A673 (cell line): ENCODE data around the gene GPR137C. TPM values are rescaled to one million over a fixed set of nuclear protein-coding genes. Genes with fewer than 3 reads are reported as not detected.

Experiments
- BruUV-seq: library from RNA; stranded (reverse); fragments of 400-500 nt; replicated peaks from 2 replicates; lab custom pipeline; 2021; lab: Mats Ljungman, UMichigan
- CTCF ChIA-PET: fragments of 300-600 bp; sonication (Branson Sonifier 250); formaldehyde crosslinking; loops from one replicate; lab custom pipeline; 2022; ENCODE audit warnings: antibody characterized with exemption; lab: Charles Lee
- POLR2A ChIA-PET: fragments of 300-600 bp; sonication (Branson Sonifier 250); formaldehyde crosslinking; loops from one replicate; lab custom pipeline; 2022; ENCODE audit warnings: antibody characterized with exemption; ENCODE audit not compliant: low non-redundant PET; lab: Charles Lee
- DNase-seq: peaks from one replicate; pipeline ENCODE4 v3.0.0-alpha.2; 2015; ENCODE audit warnings: low spot score
- H3K27ac ChIP-seq: fragments of 200-600 bp; sonication (generic); 2 replicates; pipeline ENCODE4 v1.5.1; 2016; ENCODE audit warnings: mixed run types, low read depth, mild to moderate bottlenecking, mixed read lengths, antibody characterized with exemption, low read length; ENCODE audit not compliant: poor library complexity, severe bottlenecking
- H3K27me3 ChIP-seq: fragments of 200-600 bp; sonication (generic); replicated peaks from 2 replicates; pipeline ENCODE4 v1.6.1; 2017; ENCODE audit warnings: mixed run types, low read depth, mild to moderate bottlenecking, mixed read lengths, antibody characterized with exemption, low read length; ENCODE audit not compliant: insufficient read depth, poor library complexity
- H3K36me3 ChIP-seq: fragments of 200-600 bp; sonication (generic); 2 replicates; pipeline ENCODE4 v1.6.1; 2016; ENCODE audit warnings: mixed run types, mild to moderate bottlenecking, mixed read lengths, antibody characterized with exemption, low read length; ENCODE audit not compliant: insufficient read depth, poor library complexity, severe bottlenecking
- H3K4me1 ChIP-seq: fragments of 200-600 bp; sonication (generic); 2 replicates; pipeline ENCODE4 v1.6.1; 2017; ENCODE audit warnings: mixed run types, mild to moderate bottlenecking, mixed read lengths, antibody characterized with exemption, low read length; ENCODE audit not compliant: insufficient read depth, poor library complexity, severe bottlenecking
- H3K4me3 ChIP-seq: fragments of 200-600 bp; sonication (generic); 2 replicates; pipeline ENCODE4 v1.5.1; 2016; ENCODE audit warnings: low read depth, mixed run types, mild to moderate bottlenecking, mixed read lengths, low read length; ENCODE audit not compliant: poor library complexity, severe bottlenecking
- H3K9me3 ChIP-seq: fragments of 200-600 bp; sonication (generic); 2 replicates; pipeline ENCODE4 v1.6.1; 2016; ENCODE audit warnings: mixed run types, low read depth, mild to moderate bottlenecking, mixed read lengths, antibody characterized with exemption, low read length; ENCODE audit not compliant: poor library complexity, severe bottlenecking
- EZH2 ChIP-seq: fragments of 200-600 bp; sonication (generic); IDR thresholded peaks from 2 replicates; pipeline ENCODE4 v1.6.1; 2017; ENCODE audit warnings: borderline replicate concordance, low read depth, mild to moderate bottlenecking, mixed read lengths, antibody characterized with exemption, low read length; ENCODE audit not compliant: poor library complexity, severe bottlenecking
- intact Hi-C: fragments of 100-400 bp; cut with micrococcal nuclease; formaldehyde crosslinking; loops from one replicate; pipeline ENCODE4 v1.10.0; 2022; ENCODE audit not compliant: unreplicated experiment
- total RNA-seq: library from RNA; stranded (reverse); gene quantifications from 2 replicates; pipeline ENCODE4 v1.2.3, GENCODE V29; 2021
- TF ChIP-seq, protein P1 (sequence below): fragments of 300-800, 200-600 bp; sonication (generic); conservative IDR thresholded peaks from 2 replicates; pipeline ENCODE4 v1.5.1; 2017; ENCODE audit warnings: low read depth, mild to moderate bottlenecking, antibody characterized with exemption, low read length, moderate library complexity, mixed read lengths

GPR137C gene
- total RNA-seq, 1 experiment from 2014 or later = 2.8 TPM

DNA sequence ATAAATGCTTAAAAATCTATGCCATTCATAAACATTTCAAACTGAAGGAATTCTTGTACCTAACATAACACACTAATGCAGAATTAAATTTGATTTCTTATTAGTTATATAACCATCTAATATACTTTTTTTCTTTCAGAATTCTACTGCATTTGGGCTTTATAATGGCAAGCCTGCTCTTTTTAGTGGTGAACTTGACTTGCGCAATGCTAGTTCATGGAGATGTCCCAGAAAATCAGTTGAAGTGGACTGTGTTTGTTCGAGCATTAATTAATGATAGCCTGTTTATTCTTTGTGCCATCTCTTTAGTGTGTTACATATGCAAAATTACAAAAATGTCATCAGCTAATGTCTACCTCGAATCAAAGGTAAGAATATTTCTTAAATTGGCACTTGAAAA is 47.3 kb downstream of the GPR137C start:
- POLR2A ChIA-PET = no interaction called here
- no peak for DNase-seq
- Histone ChIP-seq H3K4me3 (no peak overlapping the region), H3K36me3 (no peaks in the 10 kb centered on the region), H3K4me1 (no peaks in the 10 kb centered on the region), H3K27ac (no peak overlapping the region), H3K27me3 (no peaks in the 10 kb centered on the region), H3K9me3 (no peaks in the 10 kb centered on the region)
- no TSS peak for BruUV-seq
- TF ChIP-seq EZH2 = no peak
- TF ChIP-seq, protein P1, sequence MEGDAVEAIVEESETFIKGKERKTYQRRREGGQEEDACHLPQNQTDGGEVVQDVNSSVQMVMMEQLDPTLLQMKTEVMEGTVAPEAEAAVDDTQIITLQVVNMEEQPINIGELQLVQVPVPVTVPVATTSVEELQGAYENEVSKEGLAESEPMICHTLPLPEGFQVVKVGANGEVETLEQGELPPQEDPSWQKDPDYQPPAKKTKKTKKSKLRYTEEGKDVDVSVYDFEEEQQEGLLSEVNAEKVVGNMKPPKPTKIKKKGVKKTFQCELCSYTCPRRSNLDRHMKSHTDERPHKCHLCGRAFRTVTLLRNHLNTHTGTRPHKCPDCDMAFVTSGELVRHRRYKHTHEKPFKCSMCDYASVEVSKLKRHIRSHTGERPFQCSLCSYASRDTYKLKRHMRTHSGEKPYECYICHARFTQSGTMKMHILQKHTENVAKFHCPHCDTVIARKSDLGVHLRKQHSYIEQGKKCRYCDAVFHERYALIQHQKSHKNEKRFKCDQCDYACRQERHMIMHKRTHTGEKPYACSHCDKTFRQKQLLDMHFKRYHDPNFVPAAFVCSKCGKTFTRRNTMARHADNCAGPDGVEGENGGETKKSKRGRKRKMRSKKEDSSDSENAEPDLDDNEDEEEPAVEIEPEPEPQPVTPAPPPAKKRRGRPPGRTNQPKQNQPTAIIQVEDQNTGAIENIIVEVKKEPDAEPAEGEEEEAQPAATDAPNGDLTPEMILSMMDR = no peak
- CTCF ChIA-PET = no interaction called here
- intact Hi-C loops = no loop called here

DNA sequence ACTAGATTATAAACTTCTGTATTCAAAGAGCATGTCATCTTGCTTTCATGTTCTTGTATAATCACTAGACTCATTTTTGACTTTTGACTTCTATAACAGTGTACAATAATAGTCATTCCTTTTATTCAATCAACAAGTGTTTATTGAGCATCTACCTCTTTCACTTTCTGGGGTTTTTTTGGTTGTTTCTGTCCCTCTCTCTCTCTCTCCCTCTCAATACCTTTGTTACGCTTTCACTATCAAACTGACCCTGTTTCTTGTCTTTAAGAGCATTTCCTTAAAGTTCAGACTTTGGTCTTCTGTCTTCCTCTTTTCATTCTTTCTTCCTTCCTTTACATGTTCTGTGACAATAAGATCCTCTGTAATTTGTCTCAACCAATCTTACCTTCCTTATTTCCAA is 49.5 kb downstream of the GPR137C start:
- Histone ChIP-seq H3K4me1 (no peaks in the 10 kb centered on the region), H3K36me3 (no peaks in the 10 kb centered on the region), H3K4me3 (no peak overlapping the region), H3K27me3 (no peaks in the 10 kb centered on the region), H3K27ac (no peak overlapping the region), H3K9me3 (no peaks in the 10 kb centered on the region)
- no TSS peak for BruUV-seq
- TF ChIP-seq, protein P1 = no peak
- no peak for TF ChIP-seq EZH2
- CTCF ChIA-PET = no interaction called here
- POLR2A ChIA-PET = no interaction called here
- intact Hi-C loops = no loop called here
- DNase-seq = no peak

DNA sequence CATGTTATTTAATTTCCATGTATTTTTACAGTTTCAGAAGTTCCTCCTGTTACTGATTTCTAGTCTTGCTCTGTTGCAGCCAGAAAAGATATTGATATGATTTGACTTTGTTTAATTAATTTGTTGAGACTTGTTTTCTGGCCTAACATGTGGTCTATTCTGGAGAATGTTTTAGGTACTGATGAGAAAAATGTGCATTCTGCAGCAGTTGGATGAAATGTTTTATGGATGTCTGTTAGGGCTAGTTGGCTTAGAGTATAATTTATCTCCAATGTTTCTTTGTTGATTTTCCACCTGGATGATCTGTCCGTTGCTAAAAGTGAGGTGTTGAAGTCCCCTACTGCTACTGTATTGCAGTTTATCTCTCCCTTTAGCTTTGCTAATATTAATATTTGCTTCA is 54.4 kb downstream of the GPR137C start:
- H3K4me1 ChIP-seq = no peaks in the 10 kb centered on the region
- CTCF ChIA-PET = no interaction called here
- BruUV-seq = no TSS peak

More for the DNA sequence above, 54.4 kb downstream of the GPR137C start:
- Histone ChIP-seq H3K9me3 (no peaks in the 10 kb centered on the region), H3K27ac (no peak overlapping the region), H3K36me3 (no peaks in the 10 kb centered on the region), H3K27me3 (no peaks in the 10 kb centered on the region), H3K4me3 (no peak overlapping the region)
- intact Hi-C loops = no loop called here
- POLR2A ChIA-PET = no interaction called here
- DNase-seq = no peak
- TF ChIP-seq EZH2 = no peak
- TF ChIP-seq, protein P1 = no peak
